WI38 (cell line): ENCODE data around the gene ATG7.

ENCODE experiments used
- H3K4me3 ChIP-seq: 2 replicates; pipeline ENCODE4 v1.5.1; 2011; ENCODE audit warnings: low read depth, mild to moderate bottlenecking, control low read depth, low read length
- TF ChIP-seq, protein P1 (sequence below): IDR thresholded peaks from 2 replicates; pipeline ENCODE4 v1.5.1; 2012; ENCODE audit warnings: low read depth, mild to moderate bottlenecking, control low read depth, low read length

ATG7 gene

DNA sequence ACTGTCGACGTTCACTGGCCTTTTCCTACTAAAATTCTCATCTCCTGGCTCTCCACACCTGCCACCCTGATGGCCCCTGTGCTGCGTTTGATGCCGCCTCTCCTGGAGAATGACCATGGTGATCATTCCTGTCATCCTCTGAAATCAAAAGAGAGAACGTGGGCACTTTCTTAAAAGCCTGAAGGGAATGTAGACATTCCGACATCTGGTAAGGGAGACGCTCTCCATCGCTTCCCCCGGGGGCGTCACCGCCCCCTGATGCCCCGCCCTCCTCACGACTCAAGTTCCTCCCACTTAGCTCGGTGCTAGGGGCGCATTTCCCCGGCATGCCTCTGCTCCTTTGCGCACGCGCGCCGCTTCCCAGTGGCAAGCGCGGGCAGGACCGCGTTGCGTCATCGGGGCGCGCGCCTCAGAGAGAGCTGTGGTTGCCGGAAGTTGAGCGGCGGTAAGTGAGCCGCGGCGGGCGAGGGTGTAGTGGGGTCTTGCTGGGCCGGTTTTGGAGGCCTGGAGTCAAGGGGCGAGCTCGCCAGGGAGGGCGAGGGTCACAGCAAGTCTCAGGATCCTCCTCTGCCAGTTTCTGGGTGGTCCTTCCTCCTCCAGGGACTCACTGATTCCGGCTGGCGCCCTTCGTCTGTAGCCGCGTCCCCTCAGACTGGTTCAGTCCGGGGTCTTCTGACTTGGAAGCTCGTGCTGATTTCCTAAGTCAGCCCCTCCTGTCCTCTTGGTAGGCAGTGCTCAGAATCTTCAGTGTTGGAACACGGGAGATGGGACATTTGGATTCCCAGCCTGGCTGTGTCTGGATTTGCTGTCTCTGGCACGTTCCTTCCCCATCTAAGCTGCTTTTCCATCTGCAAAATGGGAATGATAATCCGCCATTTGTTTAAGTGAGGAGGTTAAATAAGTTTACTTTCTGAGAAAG, at the start of gene ATG7:
TSS of gene ATG7 (plus strand) at position 412 of the 919 bp plus-strand sequence. CDS start 26,299 bp downstream, outside the sequence.
- TF ChIP-seq, protein P1, sequence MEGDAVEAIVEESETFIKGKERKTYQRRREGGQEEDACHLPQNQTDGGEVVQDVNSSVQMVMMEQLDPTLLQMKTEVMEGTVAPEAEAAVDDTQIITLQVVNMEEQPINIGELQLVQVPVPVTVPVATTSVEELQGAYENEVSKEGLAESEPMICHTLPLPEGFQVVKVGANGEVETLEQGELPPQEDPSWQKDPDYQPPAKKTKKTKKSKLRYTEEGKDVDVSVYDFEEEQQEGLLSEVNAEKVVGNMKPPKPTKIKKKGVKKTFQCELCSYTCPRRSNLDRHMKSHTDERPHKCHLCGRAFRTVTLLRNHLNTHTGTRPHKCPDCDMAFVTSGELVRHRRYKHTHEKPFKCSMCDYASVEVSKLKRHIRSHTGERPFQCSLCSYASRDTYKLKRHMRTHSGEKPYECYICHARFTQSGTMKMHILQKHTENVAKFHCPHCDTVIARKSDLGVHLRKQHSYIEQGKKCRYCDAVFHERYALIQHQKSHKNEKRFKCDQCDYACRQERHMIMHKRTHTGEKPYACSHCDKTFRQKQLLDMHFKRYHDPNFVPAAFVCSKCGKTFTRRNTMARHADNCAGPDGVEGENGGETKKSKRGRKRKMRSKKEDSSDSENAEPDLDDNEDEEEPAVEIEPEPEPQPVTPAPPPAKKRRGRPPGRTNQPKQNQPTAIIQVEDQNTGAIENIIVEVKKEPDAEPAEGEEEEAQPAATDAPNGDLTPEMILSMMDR: no peak

DNA sequence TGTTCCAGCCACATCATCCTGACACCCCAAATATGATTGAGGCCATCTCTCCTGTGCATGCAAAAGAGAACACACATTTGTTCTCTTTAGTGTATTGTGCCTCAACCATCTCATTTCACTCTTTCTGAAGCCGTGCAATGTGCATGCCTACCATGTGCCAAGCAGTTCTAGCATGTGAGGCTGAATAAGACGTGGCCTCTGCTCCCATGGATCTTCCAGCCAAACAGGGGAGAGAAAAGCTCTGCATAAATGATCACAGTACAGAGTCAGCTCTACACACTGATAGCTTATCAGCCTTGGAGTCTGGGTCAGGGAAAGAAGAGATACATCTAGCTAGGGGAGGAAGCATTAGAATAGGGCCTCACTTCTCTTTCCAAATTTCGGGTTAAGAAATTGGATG, 48.2 kb upstream of the ATG7 start:
- H3K4me3 ChIP-seq: no peak overlapping the region
- TF ChIP-seq, protein P1: no peak

More for the DNA sequence above, at the start of gene ATG7:
- peak within 1 kb of the TSS; percentile 100 for H3K4me3 ChIP-seq

DNA sequence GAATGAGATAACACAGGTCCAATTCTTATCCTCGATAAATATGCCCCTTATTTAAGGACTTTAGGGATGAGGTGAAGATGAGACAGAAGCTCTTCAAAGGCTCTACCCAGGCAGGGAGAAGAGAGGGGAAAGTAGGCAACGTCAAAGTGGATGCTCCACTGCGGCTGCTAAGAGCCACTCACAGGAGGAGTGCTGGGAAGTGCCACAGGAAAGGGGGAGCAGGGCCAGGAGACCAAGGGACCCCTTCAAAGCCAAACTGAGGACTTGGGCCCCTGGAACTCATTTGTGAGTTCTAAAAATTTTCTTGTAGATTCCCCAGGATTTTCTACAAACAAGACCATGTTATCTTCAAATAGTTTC, 47.3 kb upstream of the ATG7 start:
- H3K4me3 ChIP-seq: peak overlapping the region; percentile 38
- TF ChIP-seq, protein P1: no peak

- TF ChIP-seq, protein P1: no peak
- peak overlapping the region; percentile 38; the same call in 1 of the 2 replicates for H3K4me3 ChIP-seq
Observed at GRCh38 chr3:11226042-11226370, 46.2 kb upstream of the ATG7 start.

GRCh38 chr3:11228041-11228440, 44.2 kb upstream of the ATG7 start:
- TF ChIP-seq, protein P1: no peak
- no peak overlapping the region for H3K4me3 ChIP-seq

DNA sequence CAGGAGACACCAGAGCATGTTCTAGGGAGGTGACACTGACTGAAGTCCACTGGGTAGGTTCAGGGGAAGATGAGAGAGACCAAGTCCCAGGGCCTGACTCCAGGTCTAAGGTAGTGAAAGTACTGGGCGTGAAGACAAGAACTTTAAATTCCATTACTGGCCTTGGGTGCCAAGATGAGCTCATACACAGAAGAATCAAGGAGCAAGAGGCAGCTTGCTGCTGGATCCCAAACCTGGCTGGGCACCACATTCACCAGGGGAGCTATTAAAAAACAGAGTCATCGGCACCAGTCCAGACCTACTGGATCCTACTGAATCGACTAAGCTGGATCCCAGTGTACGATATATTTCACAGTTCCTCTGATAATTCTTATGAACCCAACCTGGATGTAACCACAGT, 42.1 kb upstream of the ATG7 start:
- no peak overlapping the region for H3K4me3 ChIP-seq
- TF ChIP-seq, protein P1: no peak

DNA sequence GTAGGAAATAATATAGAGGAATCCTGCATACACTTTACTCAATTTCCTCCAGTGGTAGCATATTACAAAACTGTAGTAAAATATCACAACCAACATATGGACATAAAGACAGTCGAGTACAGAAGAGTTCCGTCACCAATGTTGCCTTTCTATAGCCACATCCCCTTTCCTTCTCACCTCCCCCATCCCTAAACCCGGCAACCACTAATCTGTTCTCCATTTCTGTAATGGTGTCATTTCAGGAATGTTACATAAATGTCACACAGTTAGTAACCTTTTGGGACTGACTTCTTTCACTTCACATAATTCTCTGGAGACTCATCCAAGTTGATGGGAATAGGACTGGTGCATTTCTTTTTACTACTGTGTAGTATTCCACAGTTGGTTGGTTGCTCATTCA, 41.4 kb upstream of the ATG7 start:
- TF ChIP-seq, protein P1: no peak
- no peak overlapping the region for H3K4me3 ChIP-seq
